ENCODE results near the gene NLGN1. TPM values are rescaled to one million over a fixed set of nuclear protein-coding genes. Genes with fewer than 3 reads are reported as not detected.
A peak's percentile ranks its signal among the peaks of the same experiment; 100 is the strongest.

Gene NLGN1
- total RNA-seq, 1 donor from 2014 or later = not detected

- no peak overlapping the region for H3K27ac Mint-ChIP-seq (ENCODE audit: unreplicated experiment)
- H3K4me1 Mint-ChIP-seq (ENCODE audit: low read depth) = peaks cover 21% of the 10 kb centered on the region
- H3K36me3 Mint-ChIP-seq (ENCODE audit: low read depth) = no peaks in the 10 kb centered on the region
- H3K27me3 Mint-ChIP-seq (ENCODE audit: low read depth) = peaks cover 31% of the 10 kb centered on the region
- no peak overlapping the region for H3K4me3 Mint-ChIP-seq (ENCODE audit: unreplicated experiment)
- no peak for DNase-seq (ENCODE audit: low spot score)
- no peak for TF ChIP-seq CTCF (IDR thresholded peaks at IDR 0.05)
- H3K9me3 Mint-ChIP-seq (ENCODE audit: low read depth) = no peaks in the 10 kb centered on the region
Measured at GRCh38 chr3:173583496-173583895, 186.0 kb downstream of the NLGN1 start.

- peaks cover 21% of the 10 kb centered on the region for H3K4me1 Mint-ChIP-seq (ENCODE audit: low read depth)
- H3K27ac Mint-ChIP-seq (ENCODE audit: unreplicated experiment) = no peak overlapping the region
- H3K27me3 Mint-ChIP-seq (ENCODE audit: low read depth) = peaks cover 31% of the 10 kb centered on the region
- peak; percentile 78 for TF ChIP-seq CTCF (IDR thresholded peaks at IDR 0.05)
- H3K4me3 Mint-ChIP-seq (ENCODE audit: unreplicated experiment) = peak overlapping the region; percentile 64
- no peaks in the 10 kb centered on the region for H3K9me3 Mint-ChIP-seq (ENCODE audit: low read depth)
- no peaks in the 10 kb centered on the region for H3K36me3 Mint-ChIP-seq (ENCODE audit: low read depth)
- no peak for DNase-seq (ENCODE audit: low spot score)
Measured at GRCh38 chr3:173584093-173584837, 186.7 kb downstream of the NLGN1 start.

- no peaks in the 10 kb centered on the region for H3K36me3 Mint-ChIP-seq (ENCODE audit: low read depth)
- DNase-seq (ENCODE audit: low spot score) = no peak
- peaks cover 31% of the 10 kb centered on the region for H3K27me3 Mint-ChIP-seq (ENCODE audit: low read depth)
- no peak overlapping the region for H3K27ac Mint-ChIP-seq (ENCODE audit: unreplicated experiment)
- no peak for TF ChIP-seq CTCF (IDR thresholded peaks at IDR 0.05)
- H3K4me3 Mint-ChIP-seq (ENCODE audit: unreplicated experiment) = peak overlapping the region; percentile 64
- H3K4me1 Mint-ChIP-seq (ENCODE audit: low read depth) = peaks cover 21% of the 10 kb centered on the region
- no peaks in the 10 kb centered on the region for H3K9me3 Mint-ChIP-seq (ENCODE audit: low read depth)
Measured at GRCh38 chr3:173584838-173585831, 187.6 kb downstream of the NLGN1 start.

- H3K4me1 Mint-ChIP-seq (ENCODE audit: low read depth) = peaks cover 21% of the 10 kb centered on the region
- no peaks in the 10 kb centered on the region for H3K9me3 Mint-ChIP-seq (ENCODE audit: low read depth)
- H3K36me3 Mint-ChIP-seq (ENCODE audit: low read depth) = no peaks in the 10 kb centered on the region
- no peak overlapping the region for H3K27ac Mint-ChIP-seq (ENCODE audit: unreplicated experiment)
- H3K27me3 Mint-ChIP-seq (ENCODE audit: low read depth) = peaks cover 29% of the 10 kb centered on the region
- DNase-seq (ENCODE audit: low spot score) = no peak
- no peak overlapping the region for H3K4me3 Mint-ChIP-seq (ENCODE audit: unreplicated experiment)
- TF ChIP-seq CTCF (IDR thresholded peaks at IDR 0.05) = no peak
Measured at GRCh38 chr3:173586166-173586565, 188.6 kb downstream of the NLGN1 start.

- H3K9me3 Mint-ChIP-seq (ENCODE audit: low read depth) = no peaks in the 10 kb centered on the region
- no peak for DNase-seq (ENCODE audit: low spot score)
- H3K36me3 Mint-ChIP-seq (ENCODE audit: low read depth) = no peaks in the 10 kb centered on the region
- no peak for TF ChIP-seq CTCF (IDR thresholded peaks at IDR 0.05)
- no peak overlapping the region for H3K27ac Mint-ChIP-seq (ENCODE audit: unreplicated experiment)
- H3K4me1 Mint-ChIP-seq (ENCODE audit: low read depth) = peaks cover 21% of the 10 kb centered on the region
- H3K4me3 Mint-ChIP-seq (ENCODE audit: unreplicated experiment) = no peak overlapping the region
- H3K27me3 Mint-ChIP-seq (ENCODE audit: low read depth) = peaks cover 28% of the 10 kb centered on the region
Measured at GRCh38 chr3:173587055-173587454, 189.5 kb downstream of the NLGN1 start.
